Measurements from ENCODE around the gene GNPNAT1.

The GNPNAT1 gene

DNA sequence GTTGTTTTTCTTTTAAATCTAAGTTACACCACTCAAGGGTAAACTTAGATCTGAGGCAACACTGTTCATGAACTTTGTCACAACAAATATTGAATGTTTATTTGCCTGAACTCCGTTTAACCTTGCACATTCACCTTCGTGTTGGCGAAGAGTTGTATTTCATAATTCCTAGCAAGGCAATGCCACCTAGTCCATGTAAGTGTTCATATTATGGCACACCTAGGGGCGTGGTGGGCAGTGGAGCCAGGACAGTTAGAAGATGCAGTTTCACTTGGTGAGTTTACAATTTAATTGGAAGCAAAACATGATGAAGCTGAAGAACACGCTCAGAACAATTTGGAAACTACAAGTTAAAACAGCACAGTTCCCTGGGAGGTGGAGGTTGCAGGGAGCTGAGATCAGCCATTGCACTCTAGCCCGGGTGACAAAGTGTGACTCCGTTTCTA lies 30.4 kb upstream of the GNPNAT1 start:
- Histone ChIP-seq H3K27me3 (replicated peaks; ENCODE audit: control insufficient read depth, insufficient read depth, low read length) (no peaks in the 10 kb centered on the region), H3K4me3 (replicated peaks; ENCODE audit: low read depth, low read length) (no peak overlapping the region), H3K36me3 (ENCODE audit: control insufficient read depth, insufficient read depth, low read length) (no peaks in the 10 kb centered on the region)
- TF ChIP-seq CTCF (IDR thresholded peaks at IDR 0.05; ENCODE audit: insufficient read depth, low read length, poor library complexity, severe bottlenecking) = no peak
- DNase-seq (ENCODE audit: extremely low read depth, insufficient read length) = no peak

DNA sequence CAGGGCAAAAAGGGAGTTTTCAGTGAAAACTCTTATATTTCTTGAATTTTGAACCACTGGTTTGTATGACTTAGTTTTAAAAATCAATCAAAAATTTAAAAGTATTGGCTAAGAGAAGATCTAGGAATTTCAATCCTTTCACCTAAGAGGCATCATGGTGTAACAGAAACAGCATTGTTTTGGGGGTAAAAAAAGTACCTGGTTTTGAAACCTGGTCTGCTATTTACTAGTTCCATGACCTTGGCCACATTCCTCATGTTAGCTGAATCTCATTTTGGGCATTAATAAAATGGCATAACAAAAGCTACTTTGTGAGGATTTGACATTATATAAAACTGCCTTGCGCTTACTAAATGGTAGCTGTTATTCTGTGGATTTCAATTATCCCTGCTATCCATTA lies 16.7 kb upstream of the GNPNAT1 start:
- Histone ChIP-seq H3K4me3 (replicated peaks; ENCODE audit: low read depth, low read length) (no peak overlapping the region), H3K27me3 (replicated peaks; ENCODE audit: control insufficient read depth, insufficient read depth, low read length) (no peaks in the 10 kb centered on the region), H3K36me3 (ENCODE audit: control insufficient read depth, insufficient read depth, low read length) (no peaks in the 10 kb centered on the region)
- DNase-seq (ENCODE audit: extremely low read depth, insufficient read length) = no peak
- TF ChIP-seq CTCF (IDR thresholded peaks at IDR 0.05; ENCODE audit: insufficient read depth, low read length, poor library complexity, severe bottlenecking) = no peak

GRCh38 chr14:52806115-52806514 lies 14.7 kb upstream of the GNPNAT1 start:
- Histone ChIP-seq H3K36me3 (ENCODE audit: control insufficient read depth, insufficient read depth, low read length) (no peaks in the 10 kb centered on the region), H3K4me3 (replicated peaks; ENCODE audit: low read depth, low read length) (no peak overlapping the region), H3K27me3 (replicated peaks; ENCODE audit: control insufficient read depth, insufficient read depth, low read length) (no peaks in the 10 kb centered on the region)
- DNase-seq (ENCODE audit: extremely low read depth, insufficient read length) = no peak
- no peak for TF ChIP-seq CTCF (IDR thresholded peaks at IDR 0.05; ENCODE audit: insufficient read depth, low read length, poor library complexity, severe bottlenecking)

DNA sequence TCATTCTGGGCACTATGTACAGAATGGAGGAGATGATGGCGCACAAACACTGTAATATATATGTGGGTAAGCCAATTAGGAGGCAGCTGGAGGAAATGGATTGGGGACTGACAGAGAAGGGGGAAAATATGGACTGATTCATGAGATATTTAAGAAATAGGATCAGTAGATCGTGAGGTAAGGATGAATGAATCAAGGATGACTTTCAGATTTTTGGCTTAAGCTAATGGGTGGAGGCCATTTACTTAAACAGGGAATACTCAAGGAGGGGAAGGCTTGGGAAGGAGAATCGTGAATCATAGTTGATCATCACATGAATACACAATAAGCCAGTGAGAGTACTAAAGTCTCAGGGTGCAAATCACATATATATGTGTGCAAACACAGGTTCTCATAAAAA lies 11.2 kb upstream of the GNPNAT1 start:
- no peak for TF ChIP-seq CTCF (IDR thresholded peaks at IDR 0.05; ENCODE audit: insufficient read depth, low read length, poor library complexity, severe bottlenecking)
- no peaks in the 10 kb centered on the region for H3K36me3 ChIP-seq (ENCODE audit: control insufficient read depth, insufficient read depth, low read length)
- H3K27me3 ChIP-seq (replicated peaks; ENCODE audit: control insufficient read depth, insufficient read depth, low read length) = no peaks in the 10 kb centered on the region
- no peak overlapping the region for H3K4me3 ChIP-seq (replicated peaks; ENCODE audit: low read depth, low read length)
- DNase-seq (ENCODE audit: extremely low read depth, insufficient read length) = no peak

- no peaks in the 10 kb centered on the region for H3K36me3 ChIP-seq (ENCODE audit: control insufficient read depth, insufficient read depth, low read length)
- TF ChIP-seq CTCF (IDR thresholded peaks at IDR 0.05; ENCODE audit: insufficient read depth, low read length, poor library complexity, severe bottlenecking) = no peak
- DNase-seq (ENCODE audit: extremely low read depth, insufficient read length) = no peak
- H3K27me3 ChIP-seq (replicated peaks; ENCODE audit: control insufficient read depth, insufficient read depth, low read length) = no peaks in the 10 kb centered on the region
- H3K4me3 ChIP-seq (replicated peaks; ENCODE audit: low read depth, low read length) = no peak overlapping the region
These were observed 9.8 kb upstream of the GNPNAT1 start for GRCh38 chr14:52801014-52801712.

GRCh38 chr14:52798826-52799225 lies 7.4 kb upstream of the GNPNAT1 start:
- no peaks in the 10 kb centered on the region for H3K27me3 ChIP-seq (replicated peaks; ENCODE audit: control insufficient read depth, insufficient read depth, low read length)
- H3K36me3 ChIP-seq (ENCODE audit: control insufficient read depth, insufficient read depth, low read length) = no peaks in the 10 kb centered on the region
- no peak for TF ChIP-seq CTCF (IDR thresholded peaks at IDR 0.05; ENCODE audit: insufficient read depth, low read length, poor library complexity, severe bottlenecking)
- H3K4me3 ChIP-seq (replicated peaks; ENCODE audit: low read depth, low read length) = no peak overlapping the region
- DNase-seq (ENCODE audit: extremely low read depth, insufficient read length) = no peak

Data from GM06990 (cell line).